SU-DHL-6 (cell line): ENCODE measurements around the gene SPRY4.

Source experiments
- EZH2phosphoT487 ChIP-seq: fragments of 200-600 bp; sonication (generic), shearing (Covaris generic); conservative IDR thresholded peaks from 2 replicates; pipeline ENCODE4 v1.6.1; 2018; ENCODE audit warnings: mild to moderate bottlenecking, antibody characterized with exemption, low read length, moderate library complexity, mixed read lengths
- TF ChIP-seq, protein P1 (sequence below): fragments of 200-600 bp; sonication (generic); IDR thresholded peaks from one replicate; pipeline ENCODE4 v1.5.1; 2017; ENCODE audit warnings: antibody characterized with exemption, mild to moderate bottlenecking, low read length, moderate library complexity; ENCODE audit not compliant: insufficient read depth, poor library complexity, severe bottlenecking

GRCh38 chr5:142298789-142299188 is 26.0 kb downstream of the SPRY4 start:
- TF ChIP-seq, protein P1, sequence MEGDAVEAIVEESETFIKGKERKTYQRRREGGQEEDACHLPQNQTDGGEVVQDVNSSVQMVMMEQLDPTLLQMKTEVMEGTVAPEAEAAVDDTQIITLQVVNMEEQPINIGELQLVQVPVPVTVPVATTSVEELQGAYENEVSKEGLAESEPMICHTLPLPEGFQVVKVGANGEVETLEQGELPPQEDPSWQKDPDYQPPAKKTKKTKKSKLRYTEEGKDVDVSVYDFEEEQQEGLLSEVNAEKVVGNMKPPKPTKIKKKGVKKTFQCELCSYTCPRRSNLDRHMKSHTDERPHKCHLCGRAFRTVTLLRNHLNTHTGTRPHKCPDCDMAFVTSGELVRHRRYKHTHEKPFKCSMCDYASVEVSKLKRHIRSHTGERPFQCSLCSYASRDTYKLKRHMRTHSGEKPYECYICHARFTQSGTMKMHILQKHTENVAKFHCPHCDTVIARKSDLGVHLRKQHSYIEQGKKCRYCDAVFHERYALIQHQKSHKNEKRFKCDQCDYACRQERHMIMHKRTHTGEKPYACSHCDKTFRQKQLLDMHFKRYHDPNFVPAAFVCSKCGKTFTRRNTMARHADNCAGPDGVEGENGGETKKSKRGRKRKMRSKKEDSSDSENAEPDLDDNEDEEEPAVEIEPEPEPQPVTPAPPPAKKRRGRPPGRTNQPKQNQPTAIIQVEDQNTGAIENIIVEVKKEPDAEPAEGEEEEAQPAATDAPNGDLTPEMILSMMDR, result no peak
- TF ChIP-seq EZH2phosphoT487, result no peak
